SK-N-SH (cell line): ENCODE measurements around the gene ARHGAP4.

Experiments used
- FOXM1 ChIP-seq: IDR thresholded peaks from 2 replicates; pipeline ENCODE4 v1.4.0; 2012; ENCODE audit warnings: low read depth, mild to moderate bottlenecking
- GABPA ChIP-seq: IDR thresholded peaks from 2 replicates; pipeline ENCODE4 v1.4.0; 2012; ENCODE audit warnings: low read depth, mild to moderate bottlenecking
- RAD21 ChIP-seq: IDR thresholded peaks from 2 replicates; pipeline ENCODE4 v1.6.1; 2012; ENCODE audit warnings: mild to moderate bottlenecking, low read length
- TF ChIP-seq, protein P1 (sequence below): fragments of 200-600 bp; sonication (generic); IDR thresholded peaks from 2 replicates; pipeline ENCODE4 v1.6.1; 2017; ENCODE audit warnings: antibody characterized with exemption, mild to moderate bottlenecking, moderate library complexity
- TF ChIP-seq, protein P2 (sequence below): IDR thresholded peaks from 2 replicates; pipeline ENCODE4 v1.6.1; 2012; ENCODE audit warnings: mild to moderate bottlenecking, low read depth, low read length, moderate library complexity

DNA sequence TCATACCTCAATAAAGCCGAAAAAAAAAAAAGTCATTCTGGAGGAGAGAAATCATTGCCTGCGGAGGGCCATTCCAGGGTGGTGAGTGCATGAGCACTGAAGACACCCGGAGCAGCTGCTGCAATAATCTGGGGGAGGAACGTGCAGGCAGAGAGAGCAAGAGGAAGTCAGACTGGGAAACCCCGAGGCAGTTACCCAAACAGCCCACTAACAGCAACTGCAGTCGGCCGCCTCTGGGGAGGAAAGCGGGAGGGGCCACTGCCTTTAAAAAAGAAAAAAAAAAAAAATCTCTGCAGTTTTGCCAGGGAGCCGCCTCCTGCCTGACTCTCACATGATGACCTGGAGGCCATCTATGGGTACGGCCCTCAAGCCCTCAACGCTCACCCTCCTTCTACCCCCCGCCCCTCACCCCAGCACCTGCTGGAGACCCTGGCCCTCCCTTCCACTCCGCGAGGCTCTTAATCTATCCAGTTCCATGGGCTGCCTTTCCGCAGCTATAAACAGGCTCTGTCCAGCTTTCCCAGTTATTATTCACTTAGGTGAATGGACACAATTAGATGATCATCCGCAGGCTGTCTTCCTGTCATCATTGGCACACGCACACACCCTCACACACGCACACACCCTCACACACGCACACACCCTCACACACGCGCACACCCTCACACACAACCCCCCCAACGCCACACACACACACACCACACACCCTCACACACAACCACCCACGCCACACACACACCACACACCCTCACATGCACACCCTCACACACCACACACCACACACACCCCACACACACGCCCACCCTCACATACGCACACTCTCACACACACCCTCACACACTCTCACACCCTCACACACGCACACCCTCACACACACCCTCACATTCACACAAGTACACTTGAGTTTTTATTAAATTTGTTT is 25.0 kb downstream of the ARHGAP4 start:
- TF ChIP-seq RAD21 (no peak), GABPA (no peak), FOXM1 (no peak)
- TF ChIP-seq, protein P1, sequence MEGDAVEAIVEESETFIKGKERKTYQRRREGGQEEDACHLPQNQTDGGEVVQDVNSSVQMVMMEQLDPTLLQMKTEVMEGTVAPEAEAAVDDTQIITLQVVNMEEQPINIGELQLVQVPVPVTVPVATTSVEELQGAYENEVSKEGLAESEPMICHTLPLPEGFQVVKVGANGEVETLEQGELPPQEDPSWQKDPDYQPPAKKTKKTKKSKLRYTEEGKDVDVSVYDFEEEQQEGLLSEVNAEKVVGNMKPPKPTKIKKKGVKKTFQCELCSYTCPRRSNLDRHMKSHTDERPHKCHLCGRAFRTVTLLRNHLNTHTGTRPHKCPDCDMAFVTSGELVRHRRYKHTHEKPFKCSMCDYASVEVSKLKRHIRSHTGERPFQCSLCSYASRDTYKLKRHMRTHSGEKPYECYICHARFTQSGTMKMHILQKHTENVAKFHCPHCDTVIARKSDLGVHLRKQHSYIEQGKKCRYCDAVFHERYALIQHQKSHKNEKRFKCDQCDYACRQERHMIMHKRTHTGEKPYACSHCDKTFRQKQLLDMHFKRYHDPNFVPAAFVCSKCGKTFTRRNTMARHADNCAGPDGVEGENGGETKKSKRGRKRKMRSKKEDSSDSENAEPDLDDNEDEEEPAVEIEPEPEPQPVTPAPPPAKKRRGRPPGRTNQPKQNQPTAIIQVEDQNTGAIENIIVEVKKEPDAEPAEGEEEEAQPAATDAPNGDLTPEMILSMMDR, result no peak
- TF ChIP-seq, protein P2, sequence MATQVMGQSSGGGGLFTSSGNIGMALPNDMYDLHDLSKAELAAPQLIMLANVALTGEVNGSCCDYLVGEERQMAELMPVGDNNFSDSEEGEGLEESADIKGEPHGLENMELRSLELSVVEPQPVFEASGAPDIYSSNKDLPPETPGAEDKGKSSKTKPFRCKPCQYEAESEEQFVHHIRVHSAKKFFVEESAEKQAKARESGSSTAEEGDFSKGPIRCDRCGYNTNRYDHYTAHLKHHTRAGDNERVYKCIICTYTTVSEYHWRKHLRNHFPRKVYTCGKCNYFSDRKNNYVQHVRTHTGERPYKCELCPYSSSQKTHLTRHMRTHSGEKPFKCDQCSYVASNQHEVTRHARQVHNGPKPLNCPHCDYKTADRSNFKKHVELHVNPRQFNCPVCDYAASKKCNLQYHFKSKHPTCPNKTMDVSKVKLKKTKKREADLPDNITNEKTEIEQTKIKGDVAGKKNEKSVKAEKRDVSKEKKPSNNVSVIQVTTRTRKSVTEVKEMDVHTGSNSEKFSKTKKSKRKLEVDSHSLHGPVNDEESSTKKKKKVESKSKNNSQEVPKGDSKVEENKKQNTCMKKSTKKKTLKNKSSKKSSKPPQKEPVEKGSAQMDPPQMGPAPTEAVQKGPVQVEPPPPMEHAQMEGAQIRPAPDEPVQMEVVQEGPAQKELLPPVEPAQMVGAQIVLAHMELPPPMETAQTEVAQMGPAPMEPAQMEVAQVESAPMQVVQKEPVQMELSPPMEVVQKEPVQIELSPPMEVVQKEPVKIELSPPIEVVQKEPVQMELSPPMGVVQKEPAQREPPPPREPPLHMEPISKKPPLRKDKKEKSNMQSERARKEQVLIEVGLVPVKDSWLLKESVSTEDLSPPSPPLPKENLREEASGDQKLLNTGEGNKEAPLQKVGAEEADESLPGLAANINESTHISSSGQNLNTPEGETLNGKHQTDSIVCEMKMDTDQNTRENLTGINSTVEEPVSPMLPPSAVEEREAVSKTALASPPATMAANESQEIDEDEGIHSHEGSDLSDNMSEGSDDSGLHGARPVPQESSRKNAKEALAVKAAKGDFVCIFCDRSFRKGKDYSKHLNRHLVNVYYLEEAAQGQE, result peak; percentile 64; the same call in 1 of the 2 replicates
